HepG2 (cell line): Measurements from ENCODE around the gene RNF208. TPM values are rescaled to one million over a fixed set of nuclear protein-coding genes. Genes with fewer than 3 reads are reported as not detected.

Source experiments
- CBFB ChIP-seq: sonication (generic); formaldehyde crosslinking; IDR thresholded peaks from 2 replicates; pipeline ENCODE4 v1.4.0; 2020; ENCODE audit warnings: missing genetic modification reagents
- CEBPG ChIP-seq: IDR thresholded peaks from 2 replicates; pipeline ENCODE4 v1.6.1; 2016
- EP300 ChIP-seq, 3 experiments: sonication (generic) in 1 of 3; formaldehyde crosslinking in 1 of 3; IDR thresholded peaks; 2 replicates each; pipeline versions ENCODE4 v1.5.1 to v1.6.1; 2011 to 2020; ENCODE audit warnings: low read depth in 2 of 3, low read length in 2 of 3, borderline replicate concordance in 1 of 3, improper control_type of control experiment in 1 of 3, mild to moderate bottlenecking in 1 of 3, missing genetic modification reagents in 1 of 3, moderate library complexity in 1 of 3
- EZH2 ChIP-seq: conservative IDR thresholded peaks from 2 replicates; pipeline ENCODE4 v1.6.1; 2012; ENCODE audit warnings: mild to moderate bottlenecking, low read depth, low read length, moderate library complexity
- FOXC1 ChIP-seq: sonication (generic); formaldehyde crosslinking; IDR thresholded peaks from 2 replicates; pipeline ENCODE4 v1.8.0; 2022; ENCODE audit warnings: mild to moderate bottlenecking, missing genetic modification reagents, borderline replicate concordance
- GABPA ChIP-seq, 2 experiments: IDR thresholded peaks; 2 replicates each; pipeline ENCODE4 v1.6.1; 2011 to 2016; ENCODE audit warnings: low read depth in 2 of 2, low read length in 1 of 2, missing biosample characterization in 1 of 2, missing genetic modification characterization in 1 of 2
- KDM2A ChIP-seq: sonication (generic); formaldehyde crosslinking; IDR thresholded peaks from 2 replicates; pipeline ENCODE4 v1.4.0; 2020; ENCODE audit warnings: low read depth, missing genetic modification reagents, borderline replicate concordance
- MEIS2 ChIP-seq: sonication (generic); formaldehyde crosslinking; IDR thresholded peaks from 2 replicates; pipeline ENCODE4 v1.9.0; 2021; ENCODE audit warnings: mild to moderate bottlenecking, missing genetic modification reagents
- NR2F6 ChIP-seq, 2 experiments: IDR thresholded peaks; 2 replicates each; pipeline ENCODE4 v1.6.1; 2016; ENCODE audit warnings: antibody characterized with exemption in 1 of 2, mild to moderate bottlenecking in 1 of 2
- SALL2 ChIP-seq: sonication (generic); formaldehyde crosslinking; IDR thresholded peaks from 2 replicates; pipeline ENCODE4 v1.8.1; 2023; ENCODE audit warnings: mild to moderate bottlenecking, missing genetic modification reagents, inconsistent platforms
- SRSF4 ChIP-seq: fragments of 200-400 bp; formaldehyde crosslinking; IDR thresholded peaks from one replicate; pipeline ENCODE4 v1.6.1; 2018; ENCODE audit warnings: mild to moderate bottlenecking, low read depth, low read length, moderate library complexity; ENCODE audit not compliant: poor library complexity, severe bottlenecking
- TEAD3 ChIP-seq: optimal IDR thresholded peaks from 2 replicates; pipeline ENCODE3; 2016; ENCODE audit warnings: borderline replicate concordance
- ZFP36 ChIP-seq: fragments of 150-350 bp; IDR thresholded peaks from 2 replicates; pipeline ENCODE4 v1.6.1; 2018; ENCODE audit warnings: borderline replicate concordance, low read length, low read depth; ENCODE audit not compliant: partially characterized antibody
- ZFY ChIP-seq: sonication (generic); formaldehyde crosslinking; IDR thresholded peaks from 2 replicates; pipeline ENCODE4 v1.4.0; 2020; ENCODE audit warnings: missing genetic modification reagents
- ZNF34 ChIP-seq: sonication (generic); formaldehyde crosslinking; IDR thresholded peaks from 2 replicates; pipeline ENCODE4 v1.4.0; 2020; ENCODE audit warnings: mild to moderate bottlenecking, missing genetic modification reagents, borderline replicate concordance
- ZNF563 ChIP-seq: sonication (generic); formaldehyde crosslinking; IDR thresholded peaks from 2 replicates; pipeline ENCODE4 v1.8.0; 2022; ENCODE audit warnings: mild to moderate bottlenecking, moderate library complexity, missing genetic modification reagents
- ZNF709 ChIP-seq: sonication (generic); formaldehyde crosslinking; IDR thresholded peaks from 2 replicates; pipeline ENCODE4 v1.5.0; 2020; ENCODE audit warnings: mild to moderate bottlenecking, missing genetic modification reagents
- ZNF713 ChIP-seq: sonication (generic); formaldehyde crosslinking; IDR thresholded peaks from 2 replicates; pipeline ENCODE4 v1.4.0; 2020; ENCODE audit warnings: mild to moderate bottlenecking, missing genetic modification reagents
- ZNF878 ChIP-seq: sonication (generic); formaldehyde crosslinking; IDR thresholded peaks from 2 replicates; pipeline ENCODE4 v1.8.1; 2023; ENCODE audit warnings: mild to moderate bottlenecking, missing genetic modification reagents, moderate library complexity
- polyA plus RNA-seq, 8 experiments: library from polyadenylated mRNA; depleted of rRNA in 3 of 8; stranded (reverse) in 7 of 8; unstranded in 1 of 8; fragments of >200 nt; fragmentation: Illumina TruSeq in 4 of 8; extraction: Trizol in 4 of 8; gene quantifications; 2 replicates each; pipeline versions ENCODE4 v1.2.1 to v1.2.3, GENCODE V29; 2011 to 2016; ENCODE audit warnings: low read depth in 4 of 8, missing spikeins in 1 of 8, mixed read lengths in 1 of 8; ENCODE audit not compliant: insufficient read depth in 1 of 8
- total RNA-seq, 5 experiments: library from RNA; depleted of rRNA; stranded (reverse); fragments of >200 nt; fragmentation: Illumina TruSeq; extraction: Trizol; gene quantifications; 2 replicates each; pipeline ENCODE4 v1.2.3, GENCODE V29; 2016; ENCODE audit warnings: low read depth in 1 of 5
- TF ChIP-seq, protein P1 (sequence below): sonication (generic); formaldehyde crosslinking; IDR thresholded peaks from 2 replicates; pipeline ENCODE4 v1.8.0; 2022; ENCODE audit warnings: low read depth, missing genetic modification reagents
- TF ChIP-seq, protein P2 (sequence below): sonication (generic); formaldehyde crosslinking; IDR thresholded peaks from 2 replicates; pipeline ENCODE4 v1.5.1; 2020; ENCODE audit warnings: mild to moderate bottlenecking, missing genetic modification reagents, borderline replicate concordance

RNF208 gene
- total and polyA plus RNA-seq, 2 of the 13 experiments (the other 11 are each of a cell fraction or from before 2014, with no cell fraction given): 1.6 to 2.1 TPM

DNA sequence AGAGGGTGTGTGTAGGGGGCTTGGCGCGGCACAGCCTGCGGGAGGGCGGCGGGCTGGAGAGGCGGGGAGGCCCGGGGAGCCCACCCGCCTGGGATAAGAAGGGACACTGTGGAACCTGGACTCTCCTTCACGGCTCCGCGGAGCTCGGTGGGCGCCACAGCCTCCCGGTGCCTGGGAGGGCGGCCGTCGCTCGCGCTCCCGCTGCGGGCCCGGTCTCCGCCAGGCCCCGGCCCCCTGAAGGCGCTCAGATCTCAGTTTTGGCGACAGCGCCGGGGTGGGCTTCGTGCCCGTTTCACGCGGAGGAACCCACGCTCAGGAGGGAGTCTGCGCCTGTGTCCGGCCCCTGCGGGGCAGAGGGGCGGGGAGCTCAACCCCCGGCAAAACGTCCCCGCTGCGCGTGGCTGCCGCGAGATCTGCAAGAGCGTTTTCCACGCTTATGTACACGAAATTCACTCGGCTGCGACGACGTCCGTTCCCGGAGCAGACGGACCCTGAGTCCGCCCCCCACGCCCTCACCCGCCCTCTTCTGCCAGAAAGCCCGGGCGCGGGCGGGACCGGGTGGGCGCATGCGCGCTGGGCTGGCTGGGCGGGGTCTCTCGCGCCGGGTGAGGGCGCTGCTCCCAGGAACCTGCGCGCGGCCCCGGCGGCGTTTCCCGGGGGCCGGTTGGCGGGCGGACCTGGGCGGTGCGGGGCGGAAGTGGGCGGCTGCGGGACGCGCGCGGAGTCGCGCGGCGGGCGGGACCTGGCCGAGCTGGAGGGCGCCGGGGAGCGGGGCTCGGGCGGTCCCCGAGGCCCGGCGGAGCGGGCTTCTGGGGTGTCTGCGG lies 32.8 kb upstream of the RNF208 start, which contains the start of gene NELFB (continued):
- TF ChIP-seq, protein P1, sequence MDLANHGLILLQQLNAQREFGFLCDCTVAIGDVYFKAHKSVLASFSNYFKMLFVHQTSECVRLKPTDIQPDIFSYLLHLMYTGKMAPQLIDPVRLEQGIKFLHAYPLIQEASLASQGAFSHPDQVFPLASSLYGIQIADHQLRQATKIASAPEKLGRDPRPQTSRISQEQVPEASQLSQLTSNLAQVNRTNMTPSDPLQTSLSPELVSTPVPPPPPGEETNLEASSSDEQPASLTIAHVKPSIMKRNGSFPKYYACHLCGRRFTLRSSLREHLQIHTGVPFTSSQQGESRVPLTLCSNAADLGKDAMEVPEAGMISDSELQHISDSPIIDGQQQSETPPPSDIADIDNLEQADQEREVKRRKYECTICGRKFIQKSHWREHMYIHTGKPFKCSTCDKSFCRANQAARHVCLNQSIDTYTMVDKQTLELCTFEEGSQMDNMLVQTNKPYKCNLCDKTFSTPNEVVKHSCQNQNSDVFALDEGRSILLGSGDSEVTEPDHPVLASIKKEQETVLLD: peak; percentile 89
- TF ChIP-seq ZNF34 (CRISPR knock-in tag) (no peak), EZH2 (no peak), MEIS2 (CRISPR knock-in tag) (peak; percentile 75; the same call in 1 of the 2 replicates), CBFB (CRISPR knock-in tag) (no peak; the same call in 1 of the 2 replicates), ZFP36 (no peak), ZNF709 (peak; percentile 71; the same call in 1 of the 2 replicates), ZNF878 (CRISPR knock-in tag) (no peak), SRSF4 (no peak), SALL2 (CRISPR knock-in tag) (peak; percentile 70; the same call in 1 of the 2 replicates), ZFY (peak; percentile 63), NR2F6 (IDR thresholded peaks at IDR 0.05) (no peak), NR2F6 (CRISPR knock-in tag; IDR thresholded peaks at IDR 0.05) (peak; percentile 57; the same call in 1 of the 2 replicates), EP300 (IDR thresholded peaks at IDR 0.05; ENCODE audit: low read depth in 2 of 2, low read length in 2 of 2) (no peak), EP300 (CRISPR knock-in tag; IDR thresholded peaks at IDR 0.05; ENCODE audit: borderline replicate concordance) (no peak), KDM2A (CRISPR knock-in tag) (0 out of 2 replicates have a peak, but pooled peaks have one; percentile 18), CEBPG (CRISPR knock-in tag) (no peak), ZNF713 (CRISPR knock-in tag) (peak; percentile 36; the same call in 1 of the 2 replicates), ZNF563 (CRISPR knock-in tag) (peak; percentile 50; the same call in 1 of the 2 replicates), GABPA (IDR thresholded peaks at IDR 0.05; ENCODE audit: low read depth, low read length) (no peak), GABPA (CRISPR knock-in tag; IDR thresholded peaks at IDR 0.05; ENCODE audit: low read depth) (peak; percentile 72), FOXC1 (no peak; the same call in 1 of the 2 replicates), TEAD3 (CRISPR knock-in tag) (no peak)
- TF ChIP-seq, protein P2, sequence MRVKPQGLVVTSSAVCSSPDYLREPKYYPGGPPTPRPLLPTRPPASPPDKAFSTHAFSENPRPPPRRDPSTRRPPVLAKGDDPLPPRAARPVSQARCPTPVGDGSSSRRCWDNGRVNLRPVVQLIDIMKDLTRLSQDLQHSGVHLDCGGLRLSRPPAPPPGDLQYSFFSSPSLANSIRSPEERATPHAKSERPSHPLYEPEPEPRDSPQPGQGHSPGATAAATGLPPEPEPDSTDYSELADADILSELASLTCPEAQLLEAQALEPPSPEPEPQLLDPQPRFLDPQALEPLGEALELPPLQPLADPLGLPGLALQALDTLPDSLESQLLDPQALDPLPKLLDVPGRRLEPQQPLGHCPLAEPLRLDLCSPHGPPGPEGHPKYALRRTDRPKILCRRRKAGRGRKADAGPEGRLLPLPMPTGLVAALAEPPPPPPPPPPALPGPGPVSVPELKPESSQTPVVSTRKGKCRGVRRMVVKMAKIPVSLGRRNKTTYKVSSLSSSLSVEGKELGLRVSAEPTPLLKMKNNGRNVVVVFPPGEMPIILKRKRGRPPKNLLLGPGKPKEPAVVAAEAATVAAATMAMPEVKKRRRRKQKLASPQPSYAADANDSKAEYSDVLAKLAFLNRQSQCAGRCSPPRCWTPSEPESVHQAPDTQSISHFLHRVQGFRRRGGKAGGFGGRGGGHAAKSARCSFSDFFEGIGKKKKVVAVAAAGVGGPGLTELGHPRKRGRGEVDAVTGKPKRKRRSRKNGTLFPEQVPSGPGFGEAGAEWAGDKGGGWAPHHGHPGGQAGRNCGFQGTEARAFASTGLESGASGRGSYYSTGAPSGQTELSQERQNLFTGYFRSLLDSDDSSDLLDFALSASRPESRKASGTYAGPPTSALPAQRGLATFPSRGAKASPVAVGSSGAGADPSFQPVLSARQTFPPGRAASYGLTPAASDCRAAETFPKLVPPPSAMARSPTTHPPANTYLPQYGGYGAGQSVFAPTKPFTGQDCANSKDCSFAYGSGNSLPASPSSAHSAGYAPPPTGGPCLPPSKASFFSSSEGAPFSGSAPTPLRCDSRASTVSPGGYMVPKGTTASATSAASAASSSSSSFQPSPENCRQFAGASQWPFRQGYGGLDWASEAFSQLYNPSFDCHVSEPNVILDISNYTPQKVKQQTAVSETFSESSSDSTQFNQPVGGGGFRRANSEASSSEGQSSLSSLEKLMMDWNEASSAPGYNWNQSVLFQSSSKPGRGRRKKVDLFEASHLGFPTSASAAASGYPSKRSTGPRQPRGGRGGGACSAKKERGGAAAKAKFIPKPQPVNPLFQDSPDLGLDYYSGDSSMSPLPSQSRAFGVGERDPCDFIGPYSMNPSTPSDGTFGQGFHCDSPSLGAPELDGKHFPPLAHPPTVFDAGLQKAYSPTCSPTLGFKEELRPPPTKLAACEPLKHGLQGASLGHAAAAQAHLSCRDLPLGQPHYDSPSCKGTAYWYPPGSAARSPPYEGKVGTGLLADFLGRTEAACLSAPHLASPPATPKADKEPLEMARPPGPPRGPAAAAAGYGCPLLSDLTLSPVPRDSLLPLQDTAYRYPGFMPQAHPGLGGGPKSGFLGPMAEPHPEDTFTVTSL: no peak
